Bronchial epithelial cell (primary cell): ENCODE results near the gene WASHC1. TPM values are rescaled to one million over a fixed set of nuclear protein-coding genes. Genes with fewer than 3 reads are reported as not detected.

Experiments
- total RNA-seq: library from RNA; depleted of rRNA; stranded (reverse); fragments of >200 nt; gene quantifications from 2 replicates; pipeline ENCODE4 v1.2.1, GENCODE V29; 2014

WASHC1 gene
- total RNA-seq, 1 donor from 2014 or later, result 7.4 TPM

Other genes starting within 250 kb of the WASHC1 start
- 0.26 TPM in 2 replicates for gene FOXD4, start 89.0 kb upstream of the WASHC1 start, total RNA-seq
- gene ZNG1A, start 149.6 kb upstream of the WASHC1 start, total RNA-seq, result 59.9 and 78.5 TPM in 2 replicates
- gene DOCK8, start 185.4 kb upstream of the WASHC1 start, total RNA-seq, result 0.26 and 0.38 TPM in 2 replicates